Measurements from ENCODE around the gene SUDS3. TPM values are rescaled to one million over a fixed set of nuclear protein-coding genes. Genes with fewer than 3 reads are reported as not detected.
A peak's percentile ranks its signal among the peaks of the same experiment; 100 is the strongest.

The SUDS3 gene
- polyA plus RNA-seq, 1 donor (not counting 4 experiments of a cell fraction or from before 2014, with no cell fraction given), result 32.4 TPM

- FAIRE-seq (no peak), DNase-seq (ENCODE audit: low read depth, low spot score) (no peak)
- no peaks in the 10 kb centered on the region for H3K79me2 ChIP-seq (ENCODE audit: control insufficient read depth, insufficient read depth, low read length)
- no peak for TF ChIP-seq EZH2 (IDR thresholded peaks at IDR 0.05; ENCODE audit: low read length)
- TF ChIP-seq CTCF (optimal IDR thresholded peaks at IDR 0.05 in 1 of 3, IDR thresholded peaks at IDR 0.05 in 1 of 3, conservative IDR thresholded peaks at IDR 0.05 in 1 of 3; ENCODE audit: extremely low read depth in 1 of 3, insufficient read depth in 2 of 3, low read length in 3 of 3), result no peak
- H2AFZ ChIP-seq (ENCODE audit: control insufficient read depth, low read length), result no peak overlapping the region
- peaks cover 20% of the 10 kb centered on the region for H3K4me1 ChIP-seq (ENCODE audit: control insufficient read depth, extremely low read depth, insufficient read depth, low read length)
- H3K4me3 ChIP-seq (ENCODE audit: control insufficient read depth in 2 of 3, extremely low read depth in 1 of 3, insufficient read depth in 2 of 3, low read depth in 1 of 3, low read length in 3 of 3), result no peak overlapping the region
- H3K9ac ChIP-seq (ENCODE audit: control insufficient read depth, extremely low read depth, insufficient read depth, low read length), result no peak overlapping the region
- no peaks in the 10 kb centered on the region for H4K20me1 ChIP-seq (ENCODE audit: control insufficient read depth, extremely low read depth, insufficient read depth, low read length)
- H3K9me3 ChIP-seq (ENCODE audit: control insufficient read depth, low read depth, low read length), result no peaks in the 10 kb centered on the region
- H3K4me2 ChIP-seq (ENCODE audit: control insufficient read depth, extremely low read depth, insufficient read depth, low read depth, low read length), result no peak overlapping the region
- dilution Hi-C loops (cut with MboI; ENCODE audit: extremely low pct_ligation_motif_present, low sequenced_read_pairs), result no loop called here
- peaks cover 6 to 10% of the 10 kb centered on the region in 2 experiments for H3K36me3 ChIP-seq (ENCODE audit: control insufficient read depth in 2 of 2, extremely low read depth in 1 of 2, insufficient read depth in 2 of 2, low read length in 2 of 2)
- no peaks in the 10 kb centered on the region for H3K9me1 ChIP-seq (ENCODE audit: control insufficient read depth, extremely low read depth, insufficient read depth, low read length)
- H3K27me3 ChIP-seq (ENCODE audit: control insufficient read depth, extremely low read depth, insufficient read depth, low read length), result no peaks in the 10 kb centered on the region
- no peak overlapping the region for H3K27ac ChIP-seq (ENCODE audit: control insufficient read depth, insufficient read depth, low read length)
Measured at GRCh38 chr12:118417942-118418341, 41.6 kb downstream of the SUDS3 start.

- Histone ChIP-seq H3K4me3 (ENCODE audit: control insufficient read depth in 2 of 3, extremely low read depth in 1 of 3, insufficient read depth in 2 of 3, low read depth in 1 of 3, low read length in 3 of 3) (no peak overlapping the region), H4K20me1 (ENCODE audit: control insufficient read depth, extremely low read depth, insufficient read depth, low read length) (no peaks in the 10 kb centered on the region), H3K36me3 (ENCODE audit: control insufficient read depth in 2 of 2, extremely low read depth in 1 of 2, insufficient read depth in 2 of 2, low read length in 2 of 2) (peaks cover 3 to 10% of the 10 kb centered on the region in 2 experiments), H3K27ac (ENCODE audit: control insufficient read depth, insufficient read depth, low read length) (no peak overlapping the region), H3K9me3 (ENCODE audit: control insufficient read depth, low read depth, low read length) (no peaks in the 10 kb centered on the region), H3K79me2 (ENCODE audit: control insufficient read depth, insufficient read depth, low read length) (no peaks in the 10 kb centered on the region), H3K4me1 (ENCODE audit: control insufficient read depth, extremely low read depth, insufficient read depth, low read length) (peaks cover 20% of the 10 kb centered on the region), H3K9ac (ENCODE audit: control insufficient read depth, extremely low read depth, insufficient read depth, low read length) (no peak overlapping the region), H3K27me3 (ENCODE audit: control insufficient read depth, extremely low read depth, insufficient read depth, low read length) (no peaks in the 10 kb centered on the region), H3K4me2 (ENCODE audit: control insufficient read depth, extremely low read depth, insufficient read depth, low read depth, low read length) (peak overlapping the region; percentile 7), H3K9me1 (ENCODE audit: control insufficient read depth, extremely low read depth, insufficient read depth, low read length) (no peaks in the 10 kb centered on the region), H2AFZ (ENCODE audit: control insufficient read depth, low read length) (no peak overlapping the region)
- FAIRE-seq, result peak; percentile 41
- dilution Hi-C loops (cut with MboI; ENCODE audit: extremely low pct_ligation_motif_present, low sequenced_read_pairs), result no loop called here
- DNase-seq (ENCODE audit: low read depth, low spot score), result no peak
- TF ChIP-seq EZH2 (IDR thresholded peaks at IDR 0.05; ENCODE audit: low read length) (no peak), CTCF (optimal IDR thresholded peaks at IDR 0.05 in 1 of 3, IDR thresholded peaks at IDR 0.05 in 1 of 3, conservative IDR thresholded peaks at IDR 0.05 in 1 of 3; ENCODE audit: extremely low read depth in 1 of 3, insufficient read depth in 2 of 3, low read length in 3 of 3) (no peak)
Measured at GRCh38 chr12:118418385-118419057, 42.2 kb downstream of the SUDS3 start.

Data from keratinocyte (primary cell).